GM18526 (cell line): ENCODE data around the gene LCN12.

Experiments
- POLR2A ChIP-seq: IDR thresholded peaks from 3 replicates; pipeline ENCODE4 v1.6.1; 2011; ENCODE audit not compliant: insufficient read length; ENCODE audit errors: extremely low read depth

The LCN12 gene

GRCh38 chr9:136968333-136969127, 16.5 kb downstream of the LCN12 start:
- no peak for TF ChIP-seq POLR2A

GRCh38 chr9:136969150-136969549, 17.1 kb downstream of the LCN12 start:
- TF ChIP-seq POLR2A = no peak

- no peak for TF ChIP-seq POLR2A
Observed at GRCh38 chr9:136969774-136970173, 17.7 kb downstream of the LCN12 start.

- TF ChIP-seq POLR2A = no peak
Observed at GRCh38 chr9:136970361-136970760, 18.3 kb downstream of the LCN12 start.

- TF ChIP-seq POLR2A = no peak
Observed at GRCh38 chr9:136971746-136972145, 19.7 kb downstream of the LCN12 start.

GRCh38 chr9:136972335-136972734, 20.3 kb downstream of the LCN12 start:
- no peak for TF ChIP-seq POLR2A

GRCh38 chr9:136972743-136973142, 20.7 kb downstream of the LCN12 start:
- TF ChIP-seq POLR2A = no peak

- no peak for TF ChIP-seq POLR2A
Observed at GRCh38 chr9:136973618-136974617, 21.8 kb downstream of the LCN12 start.

- TF ChIP-seq POLR2A = no peak
Observed at GRCh38 chr9:136974817-136975535, 22.9 kb downstream of the LCN12 start.

GRCh38 chr9:136975644-136976043, 23.6 kb downstream of the LCN12 start:
- TF ChIP-seq POLR2A = no peak

- TF ChIP-seq POLR2A = no peak
Observed at GRCh38 chr9:136977223-136977622, 25.1 kb downstream of the LCN12 start, which contains the start of gene PTGDS. TSS of gene PTGDS (plus strand) at chr9:136977504. CDS start at chr9:136977579, 75 bp downstream.

GRCh38 chr9:136977649-136978072, 25.6 kb downstream of the LCN12 start:
- TF ChIP-seq POLR2A = no peak

- no peak for TF ChIP-seq POLR2A
Observed at GRCh38 chr9:136978073-136978864, 26.2 kb downstream of the LCN12 start.

GRCh38 chr9:136978865-136979544, 26.9 kb downstream of the LCN12 start:
- no peak for TF ChIP-seq POLR2A
